K562 (cell line): ENCODE data around the gene DHRS12. TPM values are rescaled to one million over a fixed set of nuclear protein-coding genes. Genes with fewer than 3 reads are reported as not detected.

ENCODE experiments used
- ATAC-seq: fragments of 200-7000 bp; cut with Tn5 transposase; 3 replicates; pipeline ENCODE4 v1.9.1; 2020; ENCODE audit warnings: moderate library complexity
- BruUV-seq: library from RNA; stranded (reverse); fragments of 400-500 nt; replicated peaks from 2 replicates; lab custom pipeline; 2021; lab: Mats Ljungman, UMichigan
- CTCF ChIA-PET: fragments of 300-600 bp; formaldehyde crosslinking; extraction: SDS; loops from one replicate; lab custom pipeline; 2021; ENCODE audit warnings: low intra/inter-chr PET ratio; lab: Yijun Ruan, JAX
- POLR2A ChIA-PET: fragments of 300-600, 350-650 bp; sonication (Branson Sonifier 250); formaldehyde crosslinking; extraction: SDS; loops from one replicate; lab custom pipeline; 2021; ENCODE audit warnings: antibody characterized with exemption, inconsistent platforms; lab: Yijun Ruan, JAX
- DNase-seq, 4 experiments: peaks; one replicate each; pipeline versions ENCODE4 v3.0.0 to v3.0.0-alpha.2; 2011 to 2018; ENCODE audit warnings: low spot score in 3 of 4, mixed read lengths in 3 of 4; ENCODE audit errors: extremely low read depth in 1 of 4
- FAIRE-seq: peaks from 2 replicates; lab custom pipeline; 2011; peaks lifted over from hg19 to GRCh38; lab: Jason Lieb, UNC
- H2AFZ ChIP-seq: 2 replicates; pipeline ENCODE4 v1.6.0; 2011; ENCODE audit warnings: low read depth, low read length, control low read depth, inconsistent platforms
- H3K27ac ChIP-seq: fragments of 200-600 bp; 3 replicates; pipeline ENCODE4 v1.8.0; 2011; ENCODE audit warnings: low read depth, mild to moderate bottlenecking, control low read depth, inconsistent platforms, low read length, moderate library complexity, mixed read lengths; ENCODE audit errors: extremely low read depth
- H3K27me3 ChIP-seq, 2 experiments: fragments of 300-600 bp in 1 of 2; 2 replicates in 1 of 2; 3 replicates in 1 of 2; pipeline versions ENCODE4 v1.6.0 to v1.8.0; 2011; ENCODE audit warnings: inconsistent platforms in 2 of 2, low read length in 2 of 2, mild to moderate bottlenecking in 1 of 2, mixed read lengths in 1 of 2, moderate library complexity in 1 of 2; ENCODE audit not compliant: control insufficient read depth in 2 of 2, insufficient read depth in 2 of 2
- H3K36me3 ChIP-seq: fragments of 300-600 bp; 3 replicates; pipeline ENCODE4 v1.8.0; 2011; ENCODE audit warnings: mild to moderate bottlenecking, low read length, inconsistent platforms; ENCODE audit not compliant: control insufficient read depth, insufficient read depth
- H3K4me1 ChIP-seq, 2 experiments: fragments of 200-600 bp in 1 of 2; replicated peaks in 1 of 2; 2 replicates in 1 of 2; 3 replicates in 1 of 2; pipeline versions ENCODE4 v1.5.1 to v1.8.0; 2011; ENCODE audit warnings: inconsistent platforms in 2 of 2, low read length in 2 of 2, mild to moderate bottlenecking in 1 of 2, mixed read lengths in 1 of 2, moderate library complexity in 1 of 2; ENCODE audit not compliant: control insufficient read depth in 2 of 2, insufficient read depth in 2 of 2
- H3K4me2 ChIP-seq: 2 replicates; pipeline ENCODE4 v1.6.1; 2011; ENCODE audit warnings: low read length, control low read depth, inconsistent platforms, mixed read lengths; ENCODE audit not compliant: insufficient read depth
- H3K4me3 ChIP-seq: fragments of 200-600 bp; sonication (generic), shearing (Covaris generic); 2 replicates; pipeline ENCODE4 v1.5.1; 2016; ENCODE audit warnings: control low read depth, inconsistent platforms
- H3K79me2 ChIP-seq: fragments of 200-600 bp; 3 replicates; pipeline ENCODE4 v1.8.0; 2011; ENCODE audit warnings: low read length, inconsistent platforms; ENCODE audit not compliant: control insufficient read depth, insufficient read depth
- H3K9ac ChIP-seq, 2 experiments: 2 replicates each; pipeline versions ENCODE4 v1.6.0 to v1.6.1; 2011; ENCODE audit warnings: low read depth in 2 of 2, low read length in 2 of 2, control low read depth in 1 of 2, inconsistent platforms in 1 of 2, mild to moderate bottlenecking in 1 of 2, mixed read lengths in 1 of 2; ENCODE audit not compliant: insufficient read depth in 1 of 2
- H3K9me1 ChIP-seq: one replicate; pipeline ENCODE4 v1.6.0; 2011; ENCODE audit warnings: inconsistent platforms, mild to moderate bottlenecking, low read length, moderate library complexity; ENCODE audit not compliant: control insufficient read depth, insufficient read depth
- H3K9me3 ChIP-seq: replicated peaks from 2 replicates; pipeline ENCODE4 v1.5.1; 2011; ENCODE audit warnings: low read depth, low read length, inconsistent platforms; ENCODE audit not compliant: control insufficient read depth, insufficient read depth
- H4K20me1 ChIP-seq: replicated peaks from 2 replicates; pipeline ENCODE4 v1.6.1; 2011; ENCODE audit warnings: low read length, inconsistent platforms, mixed read lengths; ENCODE audit not compliant: control insufficient read depth, insufficient read depth
- DNMT1 ChIP-seq: fragments of 450-650 bp; IDR thresholded peaks from 2 replicates; pipeline ENCODE4 v1.6.1; 2016; ENCODE audit warnings: antibody characterized with exemption, mild to moderate bottlenecking
- HDAC6 ChIP-seq: IDR thresholded peaks from 2 replicates; pipeline ENCODE4 v1.6.1; 2012; ENCODE audit warnings: low read depth, mild to moderate bottlenecking, control low read depth, inconsistent platforms, low read length, moderate library complexity
- HEY1 ChIP-seq: fragments of 250-450 bp; sonication (Bioruptor Pico); IDR thresholded peaks from 2 replicates; pipeline ENCODE4 v1.5.0; 2020; ENCODE audit warnings: mild to moderate bottlenecking, moderate library complexity, borderline replicate concordance
- KDM5B ChIP-seq: fragments of 200-600 bp; sonication (generic); IDR thresholded peaks from 2 replicates; pipeline ENCODE4 v1.6.1; 2012; ENCODE audit warnings: low read depth, mild to moderate bottlenecking, moderate library complexity, low read length, control low read depth, inconsistent platforms; ENCODE audit not compliant: insufficient replicate concordance
- NBN ChIP-seq: fragments of 450-650 bp; IDR thresholded peaks from 2 replicates; pipeline ENCODE4 v1.6.1; 2016; ENCODE audit warnings: low read depth, mild to moderate bottlenecking
- PRMT5 ChIP-seq: sonication (generic); formaldehyde crosslinking; IDR thresholded peaks from 2 replicates; pipeline ENCODE4 v1.5.0; 2020; ENCODE audit warnings: missing genetic modification reagents
- RFX1 ChIP-seq: fragments of 450-650 bp; IDR thresholded peaks from 2 replicates; pipeline ENCODE4 v1.6.1; 2016; ENCODE audit warnings: mild to moderate bottlenecking, moderate library complexity
- SMARCA5 ChIP-seq: fragments of 450-650 bp; IDR thresholded peaks from 2 replicates; pipeline ENCODE4 v1.6.1; 2016
- WGBS: fragments of 100-300 bp; shearing (Covaris generic); methylation state at CpG from one replicate; pipeline ENCODE4 v1.1.6; 2016; ENCODE audit warnings: low coverage, mixed read lengths; ENCODE audit not compliant: insufficient coverage; ENCODE audit errors: missing lambda C conversion rate; 5-methylcytosine and 5-hydroxymethylcytosine counted together
- in situ Hi-C: fragments of 300-500 bp; cut with MboI; formaldehyde crosslinking; loops from 4 replicates; pipeline ENCODE4 v1.15.0; 2018; ENCODE audit warnings: inconsistent platforms, mixed read lengths
- intact Hi-C: fragments of 100-400 bp; cut with micrococcal nuclease; formaldehyde crosslinking; loops from 2 replicates; pipeline ENCODE4 v1.14.2; 2022
- polyA plus RNA-seq, 8 experiments: library from polyadenylated mRNA; depleted of rRNA in 4 of 8; stranded (reverse) in 5 of 8; unstranded in 3 of 8; fragments of >200 nt; fragmentation: Nextera tagmentation in 2 of 8; fragmentation: Illumina TruSeq in 1 of 8; extraction: Ambion mirVana in 2 of 8; extraction: Trizol in 1 of 8; gene quantifications; 2 replicates each; pipeline versions ENCODE4 v1.2.1 to v1.2.3, GENCODE V29; 2011 to 2014; ENCODE audit warnings: inconsistent platforms in 1 of 8, missing spikeins in 1 of 8
- total RNA-seq, 7 experiments: library from RNA; depleted of rRNA in 6 of 7; stranded (reverse); fragments of >200 nt in 6 of 7; fragmentation: Illumina TruSeq in 2 of 7; extraction: Trizol in 2 of 7; gene quantifications; 2 replicates each; pipeline versions ENCODE4 v1.2.1 to v1.2.3, GENCODE V29; 2011 to 2021; ENCODE audit warnings: low replicate concordance in 1 of 7
- TF ChIP-seq, protein P1 (sequence below): fragments of 200-800 bp; sonication (Bioruptor generic); IDR thresholded peaks from 2 replicates; pipeline ENCODE4 v1.6.1; 2017; ENCODE audit warnings: missing genetic modification characterization, missing compliant biosample characterization

Gene DHRS12
- total and polyA plus RNA-seq, 9 of the 15 experiments (the other 6 are each of a cell fraction or from before 2014, with no cell fraction given) = 0.62 to 2.7 (median 0.98) TPM

DNA sequence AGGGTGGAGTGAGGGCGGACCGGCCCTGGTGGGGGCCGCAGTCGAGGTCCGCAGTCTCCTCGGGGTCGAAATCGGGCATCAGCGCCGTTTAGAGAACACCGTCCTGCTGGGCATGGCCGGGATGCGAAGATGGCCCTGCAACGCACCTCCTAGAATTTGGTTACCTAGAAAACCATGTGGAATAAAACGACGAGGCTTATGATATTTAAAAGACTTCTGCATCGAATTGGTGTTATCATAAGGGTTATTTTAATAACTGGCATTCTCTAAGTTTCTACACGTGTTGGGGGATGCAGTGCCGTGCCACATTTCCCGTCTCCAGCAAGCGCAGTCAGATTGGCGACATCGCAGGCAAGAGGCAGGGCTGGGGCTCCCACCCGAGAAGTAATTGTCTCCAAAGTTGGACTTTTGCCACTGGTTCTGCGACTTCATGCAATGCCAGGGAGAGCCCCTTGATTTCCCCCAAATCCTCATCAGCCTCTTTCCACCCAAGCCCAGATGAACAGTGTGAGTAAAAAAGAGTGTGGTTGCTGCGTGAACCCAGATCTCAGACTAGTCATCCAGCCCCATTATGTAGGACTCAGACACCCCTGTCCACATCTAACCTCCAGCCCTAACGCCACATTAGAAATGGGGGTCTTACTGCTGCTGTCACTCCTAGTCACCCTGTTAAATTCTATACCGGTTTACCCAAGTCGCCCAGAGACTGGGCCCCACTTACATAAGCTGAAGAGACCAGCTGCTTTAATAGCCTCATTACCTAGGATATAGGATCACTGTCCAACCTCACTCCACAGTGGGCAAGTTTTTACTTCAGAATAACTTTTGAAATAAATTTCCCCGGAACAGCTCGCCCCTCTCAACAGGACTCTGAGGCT lies 571 bp upstream of the DHRS12 start (continued):
- TF ChIP-seq, protein P1, sequence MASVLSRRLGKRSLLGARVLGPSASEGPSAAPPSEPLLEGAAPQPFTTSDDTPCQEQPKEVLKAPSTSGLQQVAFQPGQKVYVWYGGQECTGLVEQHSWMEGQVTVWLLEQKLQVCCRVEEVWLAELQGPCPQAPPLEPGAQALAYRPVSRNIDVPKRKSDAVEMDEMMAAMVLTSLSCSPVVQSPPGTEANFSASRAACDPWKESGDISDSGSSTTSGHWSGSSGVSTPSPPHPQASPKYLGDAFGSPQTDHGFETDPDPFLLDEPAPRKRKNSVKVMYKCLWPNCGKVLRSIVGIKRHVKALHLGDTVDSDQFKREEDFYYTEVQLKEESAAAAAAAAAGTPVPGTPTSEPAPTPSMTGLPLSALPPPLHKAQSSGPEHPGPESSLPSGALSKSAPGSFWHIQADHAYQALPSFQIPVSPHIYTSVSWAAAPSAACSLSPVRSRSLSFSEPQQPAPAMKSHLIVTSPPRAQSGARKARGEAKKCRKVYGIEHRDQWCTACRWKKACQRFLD (CRISPR knock-in tag) = 0 out of 2 replicates have a peak, but pooled peaks have one; percentile 0
- TF ChIP-seq, all 486 proteins: peak for 19

DNA sequence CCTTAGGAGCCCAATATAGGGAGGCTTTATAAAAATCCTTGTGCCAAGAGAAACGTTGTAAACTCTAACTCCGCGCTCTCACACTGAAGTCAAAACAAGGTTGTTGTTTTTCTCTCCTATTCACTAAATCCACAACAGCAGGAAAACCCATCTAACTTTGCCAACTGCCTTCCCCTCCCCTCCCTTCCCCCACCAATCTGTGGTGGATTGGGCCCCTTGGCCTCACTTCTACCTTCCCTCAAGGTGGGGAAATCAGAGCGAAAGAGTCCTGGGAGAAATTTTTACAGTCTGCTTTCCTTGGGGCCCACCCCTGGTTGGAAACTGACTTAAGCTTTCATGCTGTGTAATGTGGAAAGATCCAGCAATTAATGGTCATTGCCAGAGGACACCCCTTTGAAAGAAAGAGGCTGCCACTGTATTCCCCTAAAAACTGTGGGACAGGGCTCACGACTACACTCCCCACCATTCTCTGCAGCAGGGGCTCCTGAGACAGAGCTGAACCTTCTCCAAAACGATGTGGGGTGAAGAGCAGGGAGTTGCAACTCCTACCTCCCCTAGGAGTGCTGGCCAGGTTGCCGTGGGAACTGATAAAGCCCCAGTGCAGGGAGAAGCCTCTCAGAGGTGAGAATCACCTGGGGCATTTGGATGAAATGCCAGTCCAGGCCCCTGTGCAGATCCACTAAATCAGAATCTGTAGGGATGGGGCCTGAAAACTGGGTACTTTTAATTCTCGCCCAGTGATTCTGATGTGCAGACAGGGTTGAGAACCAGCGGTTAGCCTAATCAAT lies 1.1 kb downstream of the DHRS12 start:
- Histone ChIP-seq H4K20me1 (no peaks in the 10 kb centered on the region), H3K27ac (peak overlapping the region; percentile 95), H2AFZ (peak overlapping the region; percentile 88), H3K9me3 (no peaks in the 10 kb centered on the region), H3K36me3 (no peaks in the 10 kb centered on the region), H3K4me1 (peaks cover 18 to 27% of the 10 kb centered on the region in 2 experiments; a peak in 4 of 5 replicates), H3K4me2 (peak overlapping the region; percentile 90), H3K9me1 (no peaks in the 10 kb centered on the region), H3K79me2 (peaks cover 7% of the 10 kb centered on the region; the same call in 1 of the 3 replicates), H3K9ac (peak overlapping the region; percentile 96 to 97; a peak in 2 of 4 replicates), H3K27me3 (peaks cover 0 to 5% of the 10 kb centered on the region in 2 experiments; a peak in 2 of 5 replicates), H3K4me3 (peak overlapping the region; percentile 74)
- intact Hi-C loops (no loop called here), in situ Hi-C loops (no loop called here)
- WGBS = 42% methylated on average over 9 of the region's 9 CpGs
- POLR2A ChIA-PET = interaction anchor here (0.5 to 0.8 kb wide), 5 partner anchors 10 to 362 kb away, joined by 3 read pairs; no protein-coding TSS in a partner anchor
- DNase-seq (no peak), ATAC-seq (no peak), FAIRE-seq (no peak)
- CTCF ChIA-PET = interaction anchor here (0.5 kb wide), 1 partner anchor 1773 kb away, joined by 4 read pairs; no protein-coding TSS in a partner anchor
- TSS peak; percentile 66 for BruUV-seq
- TF ChIP-seq RFX1 = peak; percentile 45; the same call in 1 of the 2 replicates
- no peak for TF ChIP-seq HDAC6
- no peak for TF ChIP-seq DNMT1
- no peak for TF ChIP-seq SMARCA5
- TF ChIP-seq PRMT5 (CRISPR knock-in tag) = no peak
- TF ChIP-seq NBN = no peak
- TF ChIP-seq HEY1 (CRISPR knock-in tag) = no peak
- TF ChIP-seq KDM5B = peak; percentile 9
